Urothelium cell line (cell line): ENCODE data around the gene BACE2.

Source experiments
- DNase-seq: peaks from one replicate; pipeline ENCODE4 v3.0.0; 2011; ENCODE audit warnings: low spot score, mixed read lengths
- FAIRE-seq: peaks from 2 replicates; lab custom pipeline; 2011; peaks lifted over from hg19 to GRCh38; lab: Jason Lieb, UNC

Gene BACE2

DNA sequence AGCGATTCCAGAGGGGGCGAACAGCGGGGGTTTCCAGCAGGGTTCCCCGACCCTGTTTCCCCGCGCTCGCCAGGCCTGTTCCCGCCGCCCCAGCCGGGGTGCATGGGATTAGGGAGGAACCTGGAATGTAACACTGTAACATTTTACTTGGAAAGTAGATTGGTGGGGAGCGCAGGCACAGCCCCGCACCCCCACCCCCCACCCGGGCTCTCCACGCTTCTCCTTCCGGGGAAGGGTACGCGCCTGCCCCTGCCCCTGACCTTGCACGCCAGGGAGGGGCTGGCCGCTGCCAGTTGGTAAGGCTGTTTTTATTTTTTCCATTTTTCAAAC, 149.1 kb downstream of the BACE2 start:
- no peak for FAIRE-seq
- DNase-seq, result no peak

- FAIRE-seq (no peak), DNase-seq (no peak)
Observed at GRCh38 chr21:41317458-41317857, 149.5 kb downstream of the BACE2 start.

DNA sequence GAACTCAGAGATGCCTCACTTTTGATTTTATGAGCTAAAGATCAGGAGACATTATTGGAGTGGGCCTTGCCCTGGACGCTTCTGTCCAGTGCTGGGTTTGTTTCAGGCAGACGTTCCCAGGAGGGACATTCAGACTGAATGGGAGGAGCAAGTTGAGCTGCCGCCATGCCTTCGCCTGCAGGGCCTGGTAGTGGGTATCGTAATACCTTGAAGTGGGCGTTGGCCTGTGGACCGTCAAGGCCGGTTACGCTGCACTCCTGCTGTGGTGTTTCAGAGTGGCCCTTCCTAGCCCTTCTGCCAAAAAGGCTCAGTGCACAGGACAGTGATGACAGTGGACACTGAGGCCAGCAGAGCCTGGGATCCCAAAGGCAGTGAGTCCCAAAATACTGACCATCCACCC, 150.3 kb downstream of the BACE2 start:
- no peak for FAIRE-seq
- no peak for DNase-seq

- FAIRE-seq (no peak), DNase-seq (no peak)
Observed at GRCh38 chr21:41319273-41319672, 151.3 kb downstream of the BACE2 start.

DNA sequence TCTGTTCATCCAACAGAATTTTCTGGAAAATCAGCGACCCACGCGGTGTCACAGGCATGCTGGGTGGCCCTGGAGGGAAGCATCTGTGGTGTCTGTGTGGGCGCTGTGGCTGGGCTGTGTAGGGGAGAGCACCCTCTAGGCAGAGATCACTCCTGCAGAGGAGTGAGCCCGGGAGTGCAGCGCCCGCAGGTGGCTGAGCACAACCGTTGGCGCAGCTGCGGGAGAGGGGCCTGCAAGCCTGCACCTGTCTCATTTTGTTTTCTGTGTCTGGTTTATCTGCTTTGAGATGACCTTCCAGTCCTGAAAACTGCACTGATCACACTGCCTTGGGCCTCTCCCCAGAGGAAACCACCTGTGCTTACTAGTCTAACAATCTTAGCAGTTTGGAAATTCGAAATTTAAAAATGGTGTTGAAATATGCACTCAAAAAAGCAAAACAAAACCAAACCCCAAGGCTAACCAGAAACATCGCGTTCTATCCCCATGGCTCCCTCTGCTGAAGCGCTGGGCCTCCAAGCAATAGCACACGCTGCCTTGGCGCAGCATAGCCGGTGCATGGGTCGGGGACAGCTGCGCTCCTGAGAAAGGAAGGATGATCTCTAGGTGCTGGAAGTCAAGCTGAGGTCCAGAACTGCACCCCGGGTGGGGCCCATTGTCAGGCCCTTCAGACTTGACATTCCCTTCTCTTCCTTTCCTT, 153.4 kb downstream of the BACE2 start:
- DNase-seq, result no peak
- FAIRE-seq, result no peak

GRCh38 chr21:41321908-41322495, 154.0 kb downstream of the BACE2 start:
- FAIRE-seq (no peak), DNase-seq (no peak)

GRCh38 chr21:41322496-41323382, 154.8 kb downstream of the BACE2 start:
- no peak for FAIRE-seq

DNA sequence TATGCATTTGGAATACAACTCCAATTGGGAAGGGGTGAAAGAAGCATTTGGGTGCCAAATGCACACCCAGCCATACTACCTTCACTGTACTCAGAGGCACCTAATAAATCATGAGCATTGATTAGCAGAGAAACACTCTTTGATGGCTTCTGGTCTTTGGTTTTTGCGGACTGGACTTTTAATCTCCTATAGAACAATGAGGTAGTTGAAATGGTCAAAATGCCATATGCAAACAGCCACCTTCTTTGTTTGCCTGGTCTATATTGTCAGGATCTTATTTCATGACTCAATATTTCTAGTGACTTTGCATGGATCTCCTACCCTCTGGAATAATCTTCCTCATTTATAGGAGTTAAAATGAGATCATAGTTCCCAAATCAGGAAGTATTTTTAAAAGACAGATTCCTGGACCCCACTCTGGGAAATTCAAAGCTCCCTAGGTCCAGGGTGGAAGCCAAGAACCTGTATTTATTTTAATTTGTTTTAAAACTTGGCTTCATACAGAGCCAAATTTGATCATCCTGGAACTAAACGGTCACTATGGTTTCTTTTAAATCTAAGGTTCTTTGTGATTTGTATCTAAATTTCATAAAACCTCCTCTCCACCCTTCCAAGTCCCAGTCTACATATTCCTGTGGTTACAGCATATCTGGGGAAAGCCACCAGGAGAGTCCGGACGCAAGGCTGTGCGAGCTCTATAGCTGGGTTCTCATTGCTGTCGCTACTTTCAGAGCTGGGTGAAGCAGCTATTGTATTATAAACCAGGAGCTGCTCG, 157.4 kb downstream of the BACE2 start:
- no peak for FAIRE-seq
- no peak for DNase-seq

More at GRCh38 chr21:41322496-41323382, 154.8 kb downstream of the BACE2 start:
- DNase-seq, result no peak

DNA sequence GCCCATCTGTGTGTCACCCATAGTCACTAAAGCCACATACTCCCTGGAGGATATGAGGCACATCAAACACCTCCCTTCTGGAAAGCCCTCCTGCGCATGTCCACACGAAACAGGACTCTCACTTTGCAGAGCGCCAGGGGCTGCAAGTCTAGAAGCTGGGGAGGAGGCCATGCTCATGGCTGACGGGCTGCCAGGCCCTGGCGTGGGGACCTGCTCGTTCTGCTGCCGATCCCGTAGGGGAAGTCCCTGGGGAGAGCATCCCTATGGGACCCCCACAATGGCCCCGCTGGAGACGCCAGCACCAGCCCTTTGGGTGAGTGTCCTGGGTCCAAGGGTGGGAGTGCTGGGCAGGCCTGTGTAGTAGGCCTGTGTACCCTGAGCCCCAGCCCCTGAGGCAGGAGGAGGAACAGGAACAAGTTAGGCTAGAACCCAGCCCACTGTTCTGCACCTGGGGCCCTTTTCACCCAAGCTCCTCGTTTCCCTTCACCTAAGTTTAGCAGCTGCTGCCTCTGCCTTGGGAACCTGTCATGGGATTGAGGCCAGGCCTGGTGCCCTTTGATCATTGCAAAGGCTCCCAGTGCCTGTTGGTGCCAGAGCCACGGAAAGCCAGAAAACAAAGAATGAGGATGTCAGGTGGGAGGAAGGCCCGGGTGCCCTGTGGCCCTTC, 158.6 kb downstream of the BACE2 start:
- DNase-seq (no peak), FAIRE-seq (no peak)

GRCh38 chr21:41327753-41328152, 159.8 kb downstream of the BACE2 start:
- FAIRE-seq, result no peak
- DNase-seq, result no peak

DNA sequence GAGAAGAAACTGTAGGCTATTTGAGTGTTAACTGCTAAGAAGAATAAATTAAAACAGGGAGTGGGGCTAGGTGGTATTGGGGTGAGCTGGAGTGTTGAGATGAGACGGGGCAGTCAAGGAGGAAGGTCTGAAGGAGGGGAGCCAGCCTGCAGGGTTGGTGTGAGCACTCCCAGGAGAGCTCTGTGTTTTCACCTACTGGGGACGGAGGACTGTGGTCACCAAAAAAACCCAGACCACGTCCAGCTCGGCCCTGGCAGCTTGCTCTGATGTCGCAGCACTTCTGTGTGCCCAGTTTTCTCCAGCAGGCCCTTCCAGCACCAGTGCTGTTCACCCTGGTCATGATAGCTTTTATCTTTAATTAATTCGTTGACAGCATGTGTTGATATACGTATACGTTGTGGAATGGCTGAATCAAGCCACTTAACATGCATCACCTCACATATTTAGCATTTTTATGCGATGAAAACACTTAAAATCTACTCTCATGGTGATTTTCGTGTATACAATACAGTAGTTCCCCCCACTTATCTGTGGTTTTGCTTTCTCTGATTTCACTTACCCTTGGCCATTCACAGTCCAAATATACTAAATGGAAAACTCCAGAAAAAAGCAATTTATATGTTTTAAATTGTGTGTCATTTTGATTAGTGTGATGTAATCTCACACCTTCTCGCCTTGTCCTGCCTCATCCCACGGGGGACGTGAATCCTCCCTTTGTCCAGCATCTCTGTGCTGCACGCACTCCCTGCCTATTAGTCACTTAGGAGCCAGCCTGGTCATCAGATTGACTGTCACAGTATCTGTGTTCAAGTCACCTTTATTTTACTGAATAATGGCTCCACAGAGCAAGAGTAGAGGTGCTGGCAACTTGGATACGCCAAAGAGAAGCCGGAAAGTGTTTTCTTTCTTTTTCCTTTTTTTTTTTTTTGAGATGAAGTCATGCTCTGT, 161.0 kb downstream of the BACE2 start:
- DNase-seq (no peak), FAIRE-seq (no peak)
